Activated CD4-positive, alpha-beta T cell treated with anti-CD3 and anti-CD28 coated beads, Interleukin-2, amount 50 U/mL, for 16 hours (primary cell): ENCODE measurements around the gene SH2B3.
"Not testable (repeated sequence)": the region's sequence is repeated elsewhere in the genome, so short reads cannot be mapped to it uniquely, and the experiment has no call there.

ENCODE experiments used
- DNase-seq: peaks from one replicate; pipeline ENCODE4 v3.0.0-alpha.2; 2020

The SH2B3 gene

GRCh38 chr12:111445726-111446581 lies 40.2 kb downstream of the SH2B3 start:
- no peak for DNase-seq

- no peak for DNase-seq
Observed at GRCh38 chr12:111446631-111447570, 41.2 kb downstream of the SH2B3 start.

- no peak for DNase-seq
Observed at GRCh38 chr12:111447571-111448265, 42.0 kb downstream of the SH2B3 start.

GRCh38 chr12:111448266-111448830 lies 42.6 kb downstream of the SH2B3 start:
- no peak for DNase-seq

- no peak for DNase-seq
Observed at GRCh38 chr12:111448846-111449790, 43.4 kb downstream of the SH2B3 start.

GRCh38 chr12:111450676-111451075 lies 45.0 kb downstream of the SH2B3 start:
- no peak for DNase-seq

GRCh38 chr12:111451232-111451631 lies 45.5 kb downstream of the SH2B3 start:
- DNase-seq, result no peak

GRCh38 chr12:111451649-111452129 lies 46.0 kb downstream of the SH2B3 start:
- DNase-seq, result peak; percentile 53

GRCh38 chr12:111453071-111453989 lies 47.6 kb downstream of the SH2B3 start:
- DNase-seq, result no peak

GRCh38 chr12:111454311-111454710 lies 48.6 kb downstream of the SH2B3 start:
- DNase-seq, result no peak

GRCh38 chr12:111454716-111455447 lies 49.2 kb downstream of the SH2B3 start:
- no peak for DNase-seq

GRCh38 chr12:111455448-111456320 lies 50.0 kb downstream of the SH2B3 start:
- DNase-seq, result no peak

GRCh38 chr12:111457071-111457470 lies 51.3 kb downstream of the SH2B3 start:
- no peak for DNase-seq

GRCh38 chr12:111457577-111457976 lies 51.9 kb downstream of the SH2B3 start:
- no peak for DNase-seq

- DNase-seq, result no peak
Observed at GRCh38 chr12:111458546-111459172, 52.9 kb downstream of the SH2B3 start.

GRCh38 chr12:111460111-111460510 lies 54.4 kb downstream of the SH2B3 start:
- not testable (repeated sequence) for DNase-seq

GRCh38 chr12:111462210-111462769 lies 56.6 kb downstream of the SH2B3 start:
- no peak for DNase-seq
